ENCODE results near the gene TSHZ2.

TSHZ2 gene

DNA sequence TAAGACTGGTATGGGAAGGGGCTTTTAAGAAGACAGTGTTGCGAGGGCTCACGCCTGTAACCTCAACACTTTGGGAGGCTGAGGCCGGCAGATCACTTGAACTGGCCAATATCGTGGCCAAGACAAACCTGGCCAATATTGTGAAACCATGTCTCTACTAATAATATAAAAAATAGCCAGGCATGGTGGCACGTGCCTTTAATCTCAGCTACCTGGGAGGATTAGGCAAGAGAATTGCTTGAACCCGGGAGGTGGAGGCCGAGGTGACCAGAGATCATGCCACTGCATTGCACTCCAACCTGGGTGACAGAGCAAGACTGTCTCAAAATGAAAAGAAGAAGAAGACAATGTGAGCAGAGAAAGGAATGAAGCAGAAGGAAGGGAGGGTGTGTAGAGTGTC is 242.2 kb downstream of the TSHZ2 start:
- Histone ChIP-seq H3K36me3 (ENCODE audit: insufficient read depth, low read length) (no peaks in the 10 kb centered on the region), H3K27ac (ENCODE audit: low read depth, low read length) (no peak overlapping the region), H3K9ac (ENCODE audit: low read depth, low read length) (no peak overlapping the region), H3K4me1 (ENCODE audit: insufficient read depth, low read length) (peaks cover 23% of the 10 kb centered on the region), H3K27me3 (ENCODE audit: insufficient read depth, low read length) (peaks cover 7% of the 10 kb centered on the region; the same call in 1 of the 2 replicates), H3K4me3 (ENCODE audit: low read length) (no peak overlapping the region), H3K9me3 (ENCODE audit: insufficient read depth, low read depth, low read length) (0 out of 2 replicates have a peak, but pooled peaks cover under 1% of the 10 kb centered on the region)
- 94% methylated on average over 7 of the region's 7 CpGs for WGBS

- peaks cover 7% of the 10 kb centered on the region; the same call in 1 of the 2 replicates for H3K27me3 ChIP-seq (ENCODE audit: insufficient read depth, low read length)
- no peaks in the 10 kb centered on the region for H3K36me3 ChIP-seq (ENCODE audit: insufficient read depth, low read length)
- H3K27ac ChIP-seq (ENCODE audit: low read depth, low read length): no peak overlapping the region
- H3K9ac ChIP-seq (ENCODE audit: low read depth, low read length): no peak overlapping the region
- peaks cover 8% of the 10 kb centered on the region for H3K9me3 ChIP-seq (ENCODE audit: insufficient read depth, low read depth, low read length)
- no peak overlapping the region for H3K4me3 ChIP-seq (ENCODE audit: low read length)
- H3K4me1 ChIP-seq (ENCODE audit: insufficient read depth, low read length): peaks cover 20% of the 10 kb centered on the region
- 94% methylated on average over 4 of the region's 4 CpGs for WGBS
These were observed 243.0 kb downstream of the TSHZ2 start for GRCh38 chr20:53215166-53215565.

DNA sequence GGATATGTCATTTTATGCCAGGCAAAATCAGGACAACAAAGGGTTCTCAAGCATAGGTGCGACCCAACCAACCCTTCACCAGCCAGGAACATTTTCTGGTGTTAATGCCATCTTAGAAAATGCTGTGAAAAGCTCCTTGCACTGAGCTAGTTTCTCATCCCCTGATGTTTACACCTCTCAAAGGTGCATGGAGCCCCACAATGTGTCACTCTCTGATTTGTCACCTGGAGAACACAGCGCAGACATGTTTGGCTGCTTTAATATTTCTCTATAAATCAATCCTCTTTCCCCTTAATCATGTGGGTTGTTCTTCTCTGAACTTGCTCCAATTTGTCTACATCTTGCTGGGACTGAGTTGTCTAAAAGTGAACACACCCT is 244.3 kb downstream of the TSHZ2 start:
- Histone ChIP-seq H3K4me3 (ENCODE audit: low read length) (no peak overlapping the region), H3K27me3 (ENCODE audit: insufficient read depth, low read length) (peaks cover 7% of the 10 kb centered on the region; the same call in 1 of the 2 replicates), H3K9ac (ENCODE audit: low read depth, low read length) (no peak overlapping the region), H3K27ac (ENCODE audit: low read depth, low read length) (no peak overlapping the region), H3K9me3 (ENCODE audit: insufficient read depth, low read depth, low read length) (peaks cover 15% of the 10 kb centered on the region), H3K4me1 (ENCODE audit: insufficient read depth, low read length) (peaks cover 20% of the 10 kb centered on the region), H3K36me3 (ENCODE audit: insufficient read depth, low read length) (no peaks in the 10 kb centered on the region)
- 93% methylated on average over 2 of the region's 2 CpGs for WGBS

DNA sequence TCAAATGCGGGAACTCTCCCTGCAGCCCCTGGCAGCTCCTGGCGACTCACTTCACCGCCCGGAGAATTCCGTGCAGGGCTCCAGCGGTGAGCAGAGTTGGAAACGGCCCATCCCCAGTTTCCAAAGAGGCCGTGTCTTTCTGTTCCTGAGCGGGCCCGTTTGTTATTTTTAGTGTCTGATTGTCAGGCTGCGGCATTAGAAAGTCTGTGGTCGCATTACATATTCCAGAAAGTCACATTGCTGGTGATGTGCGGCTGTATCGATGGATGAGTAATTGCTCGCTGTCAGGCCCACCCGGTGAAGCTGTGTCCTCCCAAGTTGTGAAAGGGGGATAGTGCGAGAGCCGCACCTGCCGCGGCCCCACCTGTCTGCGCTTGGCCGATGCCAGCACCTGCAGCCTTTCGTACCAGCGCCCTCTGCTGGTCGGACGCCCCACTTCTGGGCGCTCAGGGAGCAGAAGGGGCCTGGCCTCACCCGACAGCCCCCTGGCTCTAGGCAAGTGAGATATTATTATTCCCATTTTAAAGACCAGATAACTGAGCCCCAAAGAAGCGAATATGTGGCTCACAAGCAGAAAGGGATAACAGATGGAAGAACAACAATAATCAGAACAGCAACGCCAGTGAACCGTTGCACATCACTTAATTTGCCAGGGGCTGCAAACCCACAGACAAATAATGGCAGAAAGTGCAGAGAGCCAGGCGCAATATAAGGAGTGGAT is 244.9 kb downstream of the TSHZ2 start:
- Histone ChIP-seq H3K4me3 (ENCODE audit: low read length) (peak overlapping the region; percentile 35), H3K27me3 (ENCODE audit: insufficient read depth, low read length) (peaks cover 7% of the 10 kb centered on the region; the same call in 1 of the 2 replicates), H3K9ac (ENCODE audit: low read depth, low read length) (no peak overlapping the region), H3K36me3 (ENCODE audit: insufficient read depth, low read length) (no peaks in the 10 kb centered on the region), H3K27ac (ENCODE audit: low read depth, low read length) (no peak overlapping the region), H3K4me1 (ENCODE audit: insufficient read depth, low read length) (peaks cover 20% of the 10 kb centered on the region), H3K9me3 (ENCODE audit: insufficient read depth, low read depth, low read length) (peaks cover 15% of the 10 kb centered on the region)
- WGBS: 36% methylated on average over 32 of the region's 32 CpGs

DNA sequence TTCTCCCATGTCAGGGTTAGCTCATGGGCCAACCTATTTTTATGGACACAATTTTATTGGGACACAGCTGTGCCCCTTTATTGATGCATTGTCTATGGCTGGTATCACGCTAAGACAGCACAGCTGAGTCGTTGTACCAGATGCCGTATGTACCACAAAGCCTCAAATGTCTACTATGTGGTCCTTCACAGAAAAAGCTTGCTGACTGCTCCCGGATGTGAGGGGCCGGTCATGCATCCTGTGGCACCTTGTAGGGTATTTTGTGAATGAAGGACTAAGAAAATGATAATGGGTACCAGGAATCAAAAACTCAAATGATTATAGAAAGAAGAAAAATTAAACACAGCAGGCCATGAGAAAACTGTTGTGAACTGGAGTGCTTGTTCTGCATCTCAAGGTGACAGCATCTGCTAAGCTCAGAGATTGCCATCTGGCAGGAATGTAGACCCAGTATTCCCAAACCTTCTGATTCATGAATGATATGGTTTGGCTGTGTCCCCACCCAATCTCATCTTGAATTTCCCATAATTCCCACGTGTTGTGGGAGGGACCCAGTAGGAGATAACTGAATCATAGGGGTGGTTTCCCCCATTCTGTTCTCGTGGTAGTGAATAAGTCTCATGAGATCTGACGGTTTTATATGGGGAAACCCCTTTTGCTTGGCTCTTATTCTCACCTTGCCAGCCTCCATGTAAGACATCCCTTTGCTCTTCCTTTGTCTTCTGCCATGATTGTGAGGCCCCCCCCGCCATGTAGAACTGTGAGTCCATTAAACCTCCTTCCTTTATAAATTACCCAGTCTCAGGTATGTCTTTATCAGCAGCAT is 248.5 kb downstream of the TSHZ2 start:
- 83% methylated on average over 8 of the region's 9 CpGs for WGBS
- peaks cover 15% of the 10 kb centered on the region for H3K9me3 ChIP-seq (ENCODE audit: insufficient read depth, low read depth, low read length)
- H3K27me3 ChIP-seq (ENCODE audit: insufficient read depth, low read length): peaks cover 7% of the 10 kb centered on the region; the same call in 1 of the 2 replicates
- no peak overlapping the region for H3K27ac ChIP-seq (ENCODE audit: low read depth, low read length)
- no peaks in the 10 kb centered on the region for H3K36me3 ChIP-seq (ENCODE audit: insufficient read depth, low read length)
- no peak overlapping the region for H3K4me3 ChIP-seq (ENCODE audit: low read length)
- peaks cover 20% of the 10 kb centered on the region for H3K4me1 ChIP-seq (ENCODE audit: insufficient read depth, low read length)
- H3K9ac ChIP-seq (ENCODE audit: low read depth, low read length): no peak overlapping the region

DNA sequence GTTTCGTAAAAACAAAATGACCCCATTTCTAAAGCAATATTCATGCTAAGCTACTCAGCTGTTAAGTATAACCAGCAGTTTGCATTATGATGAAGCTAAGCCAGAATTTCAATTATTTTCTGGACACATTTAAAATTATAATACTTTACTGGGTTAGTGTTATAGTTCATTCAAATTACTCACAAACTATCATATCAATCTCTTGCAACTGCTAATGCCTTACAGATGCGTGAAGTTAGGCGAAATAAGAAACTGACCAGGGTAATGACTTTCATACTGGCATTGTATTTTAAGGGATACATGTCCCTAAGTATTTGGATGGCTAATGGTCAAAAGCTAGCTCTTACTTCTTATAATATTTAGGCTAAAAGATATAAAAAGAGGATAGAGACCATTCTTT is 249.6 kb downstream of the TSHZ2 start:
- H3K9me3 ChIP-seq (ENCODE audit: insufficient read depth, low read depth, low read length): peaks cover 15% of the 10 kb centered on the region
- 84% methylated on average over 3 of the region's 3 CpGs for WGBS
- H3K9ac ChIP-seq (ENCODE audit: low read depth, low read length): no peak overlapping the region
- H3K4me1 ChIP-seq (ENCODE audit: insufficient read depth, low read length): peaks cover 19% of the 10 kb centered on the region
- H3K36me3 ChIP-seq (ENCODE audit: insufficient read depth, low read length): no peaks in the 10 kb centered on the region
- no peak overlapping the region for H3K27ac ChIP-seq (ENCODE audit: low read depth, low read length)
- H3K4me3 ChIP-seq (ENCODE audit: low read length): no peak overlapping the region
- H3K27me3 ChIP-seq (ENCODE audit: insufficient read depth, low read length): no peaks in the 10 kb centered on the region; the same call in 1 of the 2 replicates

- Histone ChIP-seq H3K4me3 (ENCODE audit: low read length) (no peak overlapping the region), H3K9ac (ENCODE audit: low read depth, low read length) (no peak overlapping the region), H3K27me3 (ENCODE audit: insufficient read depth, low read length) (no peaks in the 10 kb centered on the region), H3K9me3 (ENCODE audit: insufficient read depth, low read depth, low read length) (peaks cover 15% of the 10 kb centered on the region), H3K36me3 (ENCODE audit: insufficient read depth, low read length) (no peaks in the 10 kb centered on the region), H3K27ac (ENCODE audit: low read depth, low read length) (no peak overlapping the region), H3K4me1 (ENCODE audit: insufficient read depth, low read length) (peaks cover 24% of the 10 kb centered on the region)
- 96% methylated on average over 4 of the region's 4 CpGs for WGBS
These were observed 250.3 kb downstream of the TSHZ2 start for GRCh38 chr20:53222416-53222815.

- Histone ChIP-seq H3K4me3 (ENCODE audit: low read length) (no peak overlapping the region), H3K4me1 (ENCODE audit: insufficient read depth, low read length) (peaks cover 18% of the 10 kb centered on the region), H3K9me3 (ENCODE audit: insufficient read depth, low read depth, low read length) (peaks cover 15% of the 10 kb centered on the region), H3K27ac (ENCODE audit: low read depth, low read length) (no peak overlapping the region), H3K27me3 (ENCODE audit: insufficient read depth, low read length) (no peaks in the 10 kb centered on the region), H3K9ac (ENCODE audit: low read depth, low read length) (no peak overlapping the region), H3K36me3 (ENCODE audit: insufficient read depth, low read length) (no peaks in the 10 kb centered on the region)
- 100% methylated on average over 2 of the region's 3 CpGs for WGBS
These were observed 250.8 kb downstream of the TSHZ2 start for GRCh38 chr20:53222932-53223331.

DNA sequence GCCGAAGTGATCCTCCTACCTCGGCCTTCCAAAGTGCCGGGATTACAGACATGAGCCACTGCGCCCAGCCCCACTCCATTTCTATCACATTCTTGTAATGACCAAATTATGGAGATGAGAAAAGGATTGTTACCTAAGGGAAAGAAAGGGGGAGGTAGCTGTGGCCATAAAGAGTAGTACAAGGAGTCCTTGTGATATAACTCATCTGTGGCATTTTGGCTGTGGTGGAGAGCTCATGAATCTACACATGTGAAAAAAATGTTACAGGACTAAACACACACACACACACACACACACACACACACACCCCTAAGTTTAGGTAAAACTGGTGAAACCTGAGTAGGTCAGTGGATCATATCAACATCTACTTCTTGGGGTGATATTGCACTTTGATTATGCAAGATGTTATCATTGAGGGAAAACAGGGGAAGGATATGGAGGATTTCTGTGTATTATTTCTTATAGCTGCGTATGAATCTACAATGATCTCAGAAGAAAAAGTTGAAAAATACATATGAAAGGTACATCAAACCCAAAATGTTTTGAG is 251.5 kb downstream of the TSHZ2 start:
- Histone ChIP-seq H3K27me3 (ENCODE audit: insufficient read depth, low read length) (no peaks in the 10 kb centered on the region), H3K9ac (ENCODE audit: low read depth, low read length) (no peak overlapping the region), H3K4me3 (ENCODE audit: low read length) (no peak overlapping the region), H3K9me3 (ENCODE audit: insufficient read depth, low read depth, low read length) (peaks cover 15% of the 10 kb centered on the region), H3K27ac (ENCODE audit: low read depth, low read length) (no peak overlapping the region), H3K36me3 (ENCODE audit: insufficient read depth, low read length) (no peaks in the 10 kb centered on the region), H3K4me1 (ENCODE audit: insufficient read depth, low read length) (peaks cover 11% of the 10 kb centered on the region)
- WGBS: 91% methylated on average over 4 of the region's 5 CpGs

GRCh38 chr20:53224851-53225250 is 252.7 kb downstream of the TSHZ2 start:
- WGBS: 100% methylated on average over 1 of the region's 1 CpG
- H3K9ac ChIP-seq (ENCODE audit: low read depth, low read length): no peak overlapping the region
- H3K4me3 ChIP-seq (ENCODE audit: low read length): no peak overlapping the region
- no peaks in the 10 kb centered on the region for H3K36me3 ChIP-seq (ENCODE audit: insufficient read depth, low read length)
- peaks cover 9% of the 10 kb centered on the region for H3K9me3 ChIP-seq (ENCODE audit: insufficient read depth, low read depth, low read length)
- H3K27me3 ChIP-seq (ENCODE audit: insufficient read depth, low read length): no peaks in the 10 kb centered on the region
- peaks cover 8% of the 10 kb centered on the region for H3K4me1 ChIP-seq (ENCODE audit: insufficient read depth, low read length)
- no peak overlapping the region for H3K27ac ChIP-seq (ENCODE audit: low read depth, low read length)

- H3K9ac ChIP-seq (ENCODE audit: low read depth, low read length): no peak overlapping the region
- 0 out of 2 replicates have a peak overlapping the region, but pooled peaks have one; percentile 8 for H3K27ac ChIP-seq (ENCODE audit: low read depth, low read length)
- H3K36me3 ChIP-seq (ENCODE audit: insufficient read depth, low read length): no peaks in the 10 kb centered on the region
- peaks cover 8% of the 10 kb centered on the region for H3K4me1 ChIP-seq (ENCODE audit: insufficient read depth, low read length)
- no peaks in the 10 kb centered on the region for H3K9me3 ChIP-seq (ENCODE audit: insufficient read depth, low read depth, low read length)
- no peak overlapping the region for H3K4me3 ChIP-seq (ENCODE audit: low read length)
- H3K27me3 ChIP-seq (ENCODE audit: insufficient read depth, low read length): no peaks in the 10 kb centered on the region
- WGBS: 75% methylated on average over 5 of the region's 7 CpGs
These were observed 254.7 kb downstream of the TSHZ2 start for GRCh38 chr20:53226826-53227225.
